ENCODE results near the gene ATG101. TPM values are rescaled to one million over a fixed set of nuclear protein-coding genes. Genes with fewer than 3 reads are reported as not detected.

The ATG101 gene
- total and polyA plus RNA-seq, 2 of the 8 experiments (the other 6 are each of a cell fraction or from before 2014, with no cell fraction given) = 49.8 to 55.9 TPM

DNA sequence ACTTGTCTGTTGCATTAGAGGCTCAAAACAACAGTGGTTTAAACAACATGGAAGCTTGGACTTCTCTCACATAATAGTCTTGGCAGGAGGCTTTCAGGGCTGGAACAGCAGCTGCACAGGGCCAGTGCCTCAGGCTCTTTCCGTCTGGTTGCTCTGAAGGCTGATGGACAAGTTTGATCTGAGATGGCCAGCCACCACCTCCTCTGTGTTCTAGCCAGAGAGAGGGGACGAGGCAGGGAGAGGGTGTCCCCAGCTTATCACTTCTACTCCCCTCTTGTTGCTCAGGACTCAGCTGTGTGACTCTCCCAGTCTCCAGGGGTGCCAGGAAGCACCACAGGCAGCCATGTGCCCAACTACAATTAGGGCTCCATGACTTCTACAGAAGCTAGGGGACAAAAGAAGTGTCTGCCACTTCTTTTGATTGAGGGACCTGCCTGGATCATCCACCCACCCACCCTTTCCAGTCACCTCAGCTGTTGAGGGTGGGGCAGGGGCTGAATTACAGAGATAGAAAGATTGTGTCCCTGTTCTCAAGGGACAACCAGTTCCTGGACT is 56.3 kb downstream of the ATG101 start:
- H2BK15ac ChIP-seq (ENCODE audit: low read length) = peak overlapping the region; percentile 96
- H2BK20ac ChIP-seq (ENCODE audit: low read length) = peak overlapping the region; percentile 97
- no peak overlapping the region for H4K8ac ChIP-seq (ENCODE audit: extremely low read depth, insufficient read depth, low read length)
- H3K4me1 ChIP-seq (replicated peaks in 1 of 4; ENCODE audit: control insufficient read depth in 3 of 4, insufficient read depth in 4 of 4, low read length in 3 of 4) = peaks cover 23 to 50% (median 34%) of the 10 kb centered on the region in 4 experiments
- H3K23me2 ChIP-seq (ENCODE audit: low read depth, low read length) = 0 out of 2 replicates have a peak, but pooled peaks cover 2% of the 10 kb centered on the region
- H3K79me2 ChIP-seq (ENCODE audit: control insufficient read depth in 1 of 2, insufficient read depth in 2 of 2, low read length in 2 of 2) = no peaks in the 10 kb centered on the region
- H2AFZ ChIP-seq (ENCODE audit: low read length) = no peak overlapping the region
- H3K9me3 ChIP-seq (ENCODE audit: insufficient read depth in 2 of 2, low read depth in 1 of 2, low read length in 1 of 2) = no peaks in the 10 kb centered on the region
- POLR2A ChIA-PET (ENCODE audit: partially characterized antibody) = interaction anchor here (1.0 to 3.0 kb wide), 13 partner anchors 9 to 116 kb away, joined by 3 to 10 read pairs (median 4); partner anchors contain the start of genes ATG101, NR4A1 and SMIM41
- H3K23ac ChIP-seq (ENCODE audit: insufficient read length) = no peak overlapping the region
- H3K14ac ChIP-seq (ENCODE audit: insufficient read length) = peak overlapping the region; percentile 33
- DNase-seq (ENCODE audit: low read depth in 1 of 2, low spot score in 2 of 2) (no peak), FAIRE-seq (no peak)
- H3K9ac ChIP-seq (replicated peaks in 1 of 4; ENCODE audit: extremely low read depth in 1 of 4, low read depth in 3 of 4, low read length in 3 of 4) = no peak overlapping the region; a peak in 2 of 7 replicates
- H3K27me3 ChIP-seq (replicated peaks in 1 of 4; ENCODE audit: control insufficient read depth in 3 of 4, extremely low read depth in 1 of 4, insufficient read depth in 3 of 4, low read length in 3 of 4) = no peaks in the 10 kb centered on the region
- peak overlapping the region; percentile 71 for H3K27ac ChIP-seq (ENCODE audit: low read depth, low read length)
- H4K5ac ChIP-seq (ENCODE audit: insufficient read length, low read depth, low read length) = peak overlapping the region; percentile 85
- H2BK120ac ChIP-seq (replicated peaks; ENCODE audit: low read depth, low read length) = peak overlapping the region; percentile 60
- no peaks in the 10 kb centered on the region for H4K20me1 ChIP-seq (replicated peaks in 1 of 2; ENCODE audit: control insufficient read depth in 1 of 2, insufficient read depth in 2 of 2, low read length in 2 of 2)
- 73% methylated on average over 2 of the region's 2 CpGs; no CpG with 5 or more reads in 1 of the 2 experiments for WGBS, 2 experiments (ENCODE audit: extremely low coverage in 1 of 2, insufficient coverage in 1 of 2, insufficient read length in 1 of 2, insufficient replicate concordance in 2 of 2, low coverage in 1 of 2, low lambda C conversion rate in 2 of 2, missing lambda C conversion rate in 1 of 2)
- peak overlapping the region; percentile 95 for H3K18ac ChIP-seq (ENCODE audit: extremely low read depth, low read length)
- H3K4ac ChIP-seq (replicated peaks; ENCODE audit: insufficient read length, low read depth, low read length) = peak overlapping the region; percentile 40
- no peaks in the 10 kb centered on the region for H3K36me3 ChIP-seq (ENCODE audit: control insufficient read depth in 2 of 4, insufficient read depth in 4 of 4, low read length in 3 of 4)
- H3K4me2 ChIP-seq (ENCODE audit: insufficient read depth in 1 of 2, low read depth in 2 of 2, low read length in 2 of 2) = peak overlapping the region; percentile 49 to 60
- H4K91ac ChIP-seq (replicated peaks; ENCODE audit: insufficient read length, low read length) = peak overlapping the region; percentile 99
- peak overlapping the region in 1 of 4 experiments; percentile 17; a peak in 1 of 8 replicates for H3K4me3 ChIP-seq (ENCODE audit: extremely low read depth in 1 of 4, insufficient read depth in 2 of 4, low read depth in 3 of 4, low read length in 4 of 4)
- no peaks in the 10 kb centered on the region for H3K79me1 ChIP-seq (ENCODE audit: low read depth, low read length)
- H2BK5ac ChIP-seq (ENCODE audit: low read depth, low read length) = peak overlapping the region; percentile 89
- peak overlapping the region; percentile 94 for H2BK12ac ChIP-seq (ENCODE audit: low read depth, low read length)
- H3K56ac ChIP-seq (replicated peaks; ENCODE audit: insufficient read length, low read depth, low read length) = peak overlapping the region; percentile 60
- peak overlapping the region; percentile 86 for H2AK5ac ChIP-seq (ENCODE audit: low read depth, low read length)
- CTCF ChIA-PET (ENCODE audit: partially characterized antibody) = interaction anchor here (0.6 to 12.6 kb wide), 17 partner anchors 8 to 754 kb away, joined by 3 to 338 read pairs (median 3); partner anchors contain the start of gene SMIM41
- TF ChIP-seq TAF1 (IDR thresholded peaks at IDR 0.05; ENCODE audit: low read depth, low read length) (no peak), RAD21 (IDR thresholded peaks at IDR 0.05 in 1 of 2, conservative IDR thresholded peaks at IDR 0.05 in 1 of 2; ENCODE audit: low read depth in 2 of 2, low read length in 2 of 2) (no peak), SAP30 (IDR thresholded peaks at IDR 0.05; ENCODE audit: insufficient read depth, insufficient replicate concordance, low read length) (no peak), HDAC6 (IDR thresholded peaks at IDR 0.05; ENCODE audit: low read depth, low read length) (no peak), ASH2L (IDR thresholded peaks at IDR 0.05; ENCODE audit: low read length) (no peak), NANOG (IDR thresholded peaks at IDR 0.05; ENCODE audit: insufficient read depth, low read depth, low read length, poor library complexity, severe bottlenecking) (no peak), EP300 (IDR thresholded peaks at IDR 0.05; ENCODE audit: borderline replicate concordance in 1 of 2, low read depth in 2 of 2, low read length in 2 of 2) (no peak), BACH1 (IDR thresholded peaks at IDR 0.05; ENCODE audit: low read length) (no peak), CEBPB (IDR thresholded peaks at IDR 0.05; ENCODE audit: low read depth, low read length) (no peak), KDM1A (IDR thresholded peaks at IDR 0.05; ENCODE audit: borderline replicate concordance, low read length) (no peak)
- TF ChIP-seq, protein P1, sequence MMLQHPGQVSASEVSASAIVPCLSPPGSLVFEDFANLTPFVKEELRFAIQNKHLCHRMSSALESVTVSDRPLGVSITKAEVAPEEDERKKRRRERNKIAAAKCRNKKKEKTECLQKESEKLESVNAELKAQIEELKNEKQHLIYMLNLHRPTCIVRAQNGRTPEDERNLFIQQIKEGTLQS (IDR thresholded peaks at IDR 0.05; ENCODE audit: insufficient read depth, low read depth, low read length) = no peak

All from H1 (cell line).